ENCODE data around the gene SAMD10. TPM values are rescaled to one million over a fixed set of nuclear protein-coding genes. Genes with fewer than 3 reads are reported as not detected.
A peak's percentile ranks its signal among the peaks of the same experiment; 100 is the strongest.

SAMD10 gene
- total RNA-seq, 1 experiment from 2014 or later, result not detected

DNA sequence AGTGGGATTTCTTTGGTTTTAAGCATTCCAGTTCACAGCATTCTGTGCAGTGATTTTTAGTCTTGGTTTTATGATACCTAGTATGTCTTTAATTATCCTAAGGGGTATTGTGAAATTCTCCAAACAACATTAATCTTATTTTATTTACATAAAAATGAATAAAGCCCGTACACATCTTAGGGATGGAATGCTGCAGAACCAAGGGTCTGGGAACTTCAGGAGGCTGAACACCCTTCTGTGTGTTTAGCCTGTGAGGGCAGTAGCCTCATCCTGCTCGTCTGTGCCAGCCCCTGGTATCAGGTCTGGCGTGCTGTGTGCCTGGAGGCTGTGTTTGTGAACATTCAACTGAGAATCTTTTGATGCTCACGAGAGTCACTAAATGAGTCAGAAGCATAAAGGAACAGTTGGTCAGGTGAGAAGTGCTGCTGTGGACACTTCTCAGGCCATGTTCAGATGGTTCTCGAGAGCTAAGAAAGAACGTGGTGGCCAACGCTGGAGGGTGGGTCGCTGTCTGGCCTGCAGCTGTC, 31.3 kb upstream of the SAMD10 start:
- H3K4me1 ChIP-seq, result no peaks in the 10 kb centered on the region
- peaks cover 83% of the 10 kb centered on the region for H3K36me3 ChIP-seq
- no peaks in the 10 kb centered on the region for H3K27me3 ChIP-seq
- no peak overlapping the region for H3K4me3 ChIP-seq
- H3K9me3 ChIP-seq (replicated peaks), result peaks cover 5% of the 10 kb centered on the region; the same call in 1 of the 2 replicates
- DNase-seq, result no peak
- no peak overlapping the region for H3K27ac ChIP-seq

GRCh38 chr20:64009811-64010387, 30.5 kb upstream of the SAMD10 start:
- H3K9me3 ChIP-seq (replicated peaks), result peaks cover 5% of the 10 kb centered on the region; the same call in 1 of the 2 replicates
- peaks cover 81% of the 10 kb centered on the region for H3K36me3 ChIP-seq
- H3K27ac ChIP-seq, result no peak overlapping the region
- H3K4me1 ChIP-seq, result no peaks in the 10 kb centered on the region
- no peak overlapping the region for H3K4me3 ChIP-seq
- H3K27me3 ChIP-seq, result no peaks in the 10 kb centered on the region
- no peak for DNase-seq

DNA sequence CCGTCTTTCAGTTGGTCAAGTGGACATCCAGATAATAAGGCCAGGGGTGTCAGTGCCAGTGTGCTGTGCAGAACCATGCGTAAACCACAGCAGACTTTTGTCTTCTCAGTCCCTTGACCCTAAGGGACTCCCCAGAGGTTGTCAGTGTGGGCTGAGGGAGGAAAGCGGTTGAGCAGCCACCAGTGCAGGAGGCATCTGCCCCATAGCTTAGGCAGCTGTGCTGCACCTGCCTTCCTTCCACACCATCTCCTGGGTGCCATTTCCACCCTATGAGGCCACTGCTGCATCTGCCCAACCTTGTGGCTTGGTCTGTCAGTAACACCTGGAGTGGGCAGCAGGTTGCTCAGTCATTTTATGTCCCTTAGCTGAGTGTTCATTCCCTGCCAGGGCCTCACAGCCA, 27.5 kb upstream of the SAMD10 start:
- Histone ChIP-seq H3K27me3 (no peaks in the 10 kb centered on the region), H3K4me1 (no peaks in the 10 kb centered on the region), H3K27ac (no peak overlapping the region), H3K9me3 (replicated peaks) (peaks cover 5% of the 10 kb centered on the region; the same call in 1 of the 2 replicates), H3K36me3 (peaks cover 90% of the 10 kb centered on the region), H3K4me3 (no peak overlapping the region)
- no peak for DNase-seq

DNA sequence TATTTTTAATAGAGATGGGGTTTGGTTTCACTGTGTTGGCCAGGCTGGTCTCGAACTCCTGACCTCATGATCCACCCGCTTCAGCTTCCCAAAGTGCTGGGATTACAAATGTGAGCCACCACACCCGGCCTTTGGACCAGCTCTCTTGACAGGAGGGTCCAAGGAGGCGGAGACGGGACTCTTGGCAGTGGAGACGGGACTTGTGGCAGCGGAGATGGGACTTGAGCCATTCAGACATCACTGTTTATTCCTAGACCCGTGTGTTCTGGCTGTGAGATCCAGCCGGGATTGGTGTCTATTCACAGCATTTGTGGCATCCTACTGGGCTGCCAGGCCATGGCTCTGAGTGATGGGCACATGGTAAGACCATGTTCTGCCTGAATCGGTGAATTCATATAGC, 27.0 kb upstream of the SAMD10 start:
- peaks cover 2% of the 10 kb centered on the region; the same call in 1 of the 2 replicates for H3K4me1 ChIP-seq
- no peak for DNase-seq
- H3K36me3 ChIP-seq, result peaks cover 91% of the 10 kb centered on the region
- H3K27me3 ChIP-seq, result no peaks in the 10 kb centered on the region
- no peak overlapping the region for H3K4me3 ChIP-seq
- H3K9me3 ChIP-seq (replicated peaks), result peaks cover 5% of the 10 kb centered on the region; the same call in 1 of the 2 replicates
- no peak overlapping the region for H3K27ac ChIP-seq

DNA sequence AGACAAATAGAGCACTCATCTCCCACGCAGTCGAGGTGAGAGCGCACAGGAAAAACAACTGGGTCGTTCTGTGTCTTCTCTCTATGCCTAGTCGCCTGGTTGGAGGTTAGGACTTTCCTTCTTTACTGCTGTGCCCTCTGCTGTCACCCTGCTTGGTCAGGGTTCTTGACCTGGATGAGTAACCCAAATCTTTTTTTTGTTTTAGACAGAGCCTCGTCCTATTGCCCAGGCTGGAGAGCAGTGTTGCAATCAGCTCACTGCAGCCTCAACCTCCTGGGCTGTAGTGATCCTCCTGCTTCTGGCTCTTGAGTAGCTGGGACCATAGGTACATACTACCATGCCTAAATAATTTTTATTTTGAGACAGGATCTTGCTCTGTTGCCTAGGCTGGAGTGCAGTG, 26.0 kb upstream of the SAMD10 start:
- peaks cover 9% of the 10 kb centered on the region; the same call in 1 of the 2 replicates for H3K4me1 ChIP-seq
- H3K27ac ChIP-seq, result no peak overlapping the region
- H3K36me3 ChIP-seq, result peaks cover 91% of the 10 kb centered on the region
- peaks cover 5% of the 10 kb centered on the region; the same call in 1 of the 2 replicates for H3K9me3 ChIP-seq (replicated peaks)
- no peak for DNase-seq
- no peak overlapping the region for H3K4me3 ChIP-seq
- no peaks in the 10 kb centered on the region for H3K27me3 ChIP-seq

DNA sequence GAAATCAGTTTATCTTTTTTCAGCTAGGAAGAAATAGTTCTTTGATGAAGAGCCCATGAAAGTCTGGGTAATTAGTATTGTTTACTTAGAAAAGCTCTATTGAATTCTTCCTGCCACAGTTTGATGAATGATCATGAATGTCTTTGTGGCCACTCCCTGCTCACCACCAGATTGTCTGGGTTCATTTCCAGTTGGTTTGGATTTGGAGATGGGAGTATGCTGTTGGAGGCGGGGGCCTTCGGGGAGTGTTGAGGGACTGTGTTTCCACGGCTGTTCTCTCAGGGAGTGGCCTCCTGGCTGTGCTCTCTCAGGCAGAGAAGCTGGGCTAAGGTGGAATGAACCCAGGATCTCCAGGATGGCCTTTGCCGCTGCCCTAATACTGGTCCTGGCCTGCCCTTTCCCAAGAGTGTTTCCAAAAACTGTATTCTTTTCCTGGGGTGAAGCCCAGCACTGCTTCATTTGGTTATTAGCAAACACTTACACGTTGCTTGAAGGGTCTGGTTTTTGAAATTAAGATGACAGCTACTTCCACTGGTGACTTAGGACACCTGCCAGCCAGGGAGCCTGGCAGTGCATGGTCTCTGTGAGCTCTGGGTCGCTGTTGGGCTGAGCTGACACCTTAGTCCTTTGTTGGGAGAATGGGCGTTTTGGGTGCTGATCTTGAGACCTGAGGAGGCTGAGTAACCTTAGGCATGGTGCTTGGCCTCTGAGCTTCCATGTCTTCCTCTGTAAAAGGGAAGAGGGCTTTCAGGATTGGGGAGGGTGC, 24.7 kb upstream of the SAMD10 start:
- Histone ChIP-seq H3K4me1 (peaks cover 9% of the 10 kb centered on the region; the same call in 1 of the 2 replicates), H3K9me3 (replicated peaks) (peaks cover 5% of the 10 kb centered on the region; the same call in 1 of the 2 replicates), H3K4me3 (no peak overlapping the region), H3K36me3 (peaks cover 89% of the 10 kb centered on the region), H3K27me3 (no peaks in the 10 kb centered on the region), H3K27ac (no peak overlapping the region)
- DNase-seq, result peak in 1 of 2 experiments; percentile 34

- peaks cover 88% of the 10 kb centered on the region for H3K36me3 ChIP-seq
These were observed 22.2 kb upstream of the SAMD10 start for GRCh38 chr20:64001607-64002011.

GRCh38 chr20:64000906-64001305, 21.5 kb upstream of the SAMD10 start:
- Histone ChIP-seq H3K4me3 (no peak overlapping the region), H3K9me3 (replicated peaks) (no peaks in the 10 kb centered on the region), H3K27me3 (no peaks in the 10 kb centered on the region), H3K4me1 (peaks cover 9% of the 10 kb centered on the region; the same call in 1 of the 2 replicates), H3K36me3 (peaks cover 90% of the 10 kb centered on the region), H3K27ac (no peak overlapping the region)
- no peak for DNase-seq

More at GRCh38 chr20:64001607-64002011, 22.2 kb upstream of the SAMD10 start:
- peaks cover 9% of the 10 kb centered on the region; the same call in 1 of the 2 replicates for H3K4me1 ChIP-seq
- no peaks in the 10 kb centered on the region for H3K9me3 ChIP-seq (replicated peaks)
- DNase-seq, result peak; percentile 77 to 90
- no peak overlapping the region for H3K4me3 ChIP-seq
- no peaks in the 10 kb centered on the region for H3K27me3 ChIP-seq
- H3K27ac ChIP-seq, result no peak overlapping the region

GRCh38 chr20:63982937-63983336, 3.5 kb upstream of the SAMD10 start:
- Histone ChIP-seq H3K36me3 (peaks cover 48% of the 10 kb centered on the region), H3K4me1 (peaks cover 11% of the 10 kb centered on the region), H3K27me3 (no peaks in the 10 kb centered on the region), H3K27ac (no peak overlapping the region), H3K9me3 (replicated peaks) (no peaks in the 10 kb centered on the region), H3K4me3 (no peak overlapping the region)
- DNase-seq, result no peak

DNA sequence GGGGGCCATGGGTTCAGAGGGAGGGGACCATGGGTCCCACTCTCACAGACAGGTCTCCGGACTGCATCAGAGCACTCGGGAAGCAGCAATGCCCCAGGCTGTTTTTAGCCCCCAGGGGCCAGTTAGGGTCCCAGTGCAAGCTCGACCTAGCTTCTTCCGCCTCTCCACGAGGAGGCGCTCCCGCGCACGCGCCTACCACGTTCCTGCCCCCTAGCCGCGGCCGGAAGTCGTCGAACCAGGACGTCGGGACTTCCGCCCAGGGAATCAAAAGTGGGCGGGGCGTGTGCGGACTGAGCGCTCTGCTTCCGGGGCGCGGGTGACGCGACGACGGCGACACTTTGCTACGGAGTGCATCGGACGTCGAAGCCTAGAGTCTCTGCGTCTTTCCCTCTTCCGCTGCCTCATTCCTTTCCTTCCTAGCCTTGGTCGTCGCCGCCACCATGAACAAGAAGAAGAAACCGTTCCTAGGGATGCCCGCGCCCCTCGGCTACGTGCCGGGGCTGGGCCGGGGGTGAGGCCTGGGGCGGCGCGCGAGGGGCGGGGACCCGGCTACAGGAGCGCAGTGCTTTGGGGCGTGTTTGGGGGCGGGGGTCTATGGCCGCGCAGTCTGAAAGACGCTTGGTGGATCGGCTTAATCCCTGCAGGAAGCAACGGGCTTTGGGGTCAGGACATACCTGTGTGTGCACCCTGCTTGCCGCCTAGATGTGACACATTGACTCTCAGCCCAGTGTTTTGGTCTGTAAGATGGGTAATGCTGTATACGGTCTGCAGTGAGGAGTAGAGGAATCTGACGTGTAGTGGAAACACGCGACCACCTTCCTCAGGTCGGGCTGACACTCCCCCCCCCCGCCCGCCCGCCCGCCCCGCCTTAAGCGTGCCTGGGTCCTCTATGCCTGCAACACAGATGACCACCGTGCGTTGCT, 1.6 kb upstream of the SAMD10 start, which contains the start of gene PRPF6:
PRPF6 (plus strand) TSS at position 327 of the 923 bp plus-strand sequence; CDS start at position 441, 114 bp downstream.
- Histone ChIP-seq H3K27ac (peak within 1 kb of the TSS; percentile 86), H3K4me1 (peaks cover 17% of the 10 kb centered on the region), H3K4me3 (peak within 1 kb of the TSS; percentile 87), H3K27me3 (peaks cover 2% of the 10 kb centered on the region; the same call in 1 of the 2 replicates), H3K36me3 (peaks cover 32% of the 10 kb centered on the region), H3K9me3 (replicated peaks) (no peaks in the 10 kb centered on the region)
- peak; percentile 99 to 100 for DNase-seq

DNA sequence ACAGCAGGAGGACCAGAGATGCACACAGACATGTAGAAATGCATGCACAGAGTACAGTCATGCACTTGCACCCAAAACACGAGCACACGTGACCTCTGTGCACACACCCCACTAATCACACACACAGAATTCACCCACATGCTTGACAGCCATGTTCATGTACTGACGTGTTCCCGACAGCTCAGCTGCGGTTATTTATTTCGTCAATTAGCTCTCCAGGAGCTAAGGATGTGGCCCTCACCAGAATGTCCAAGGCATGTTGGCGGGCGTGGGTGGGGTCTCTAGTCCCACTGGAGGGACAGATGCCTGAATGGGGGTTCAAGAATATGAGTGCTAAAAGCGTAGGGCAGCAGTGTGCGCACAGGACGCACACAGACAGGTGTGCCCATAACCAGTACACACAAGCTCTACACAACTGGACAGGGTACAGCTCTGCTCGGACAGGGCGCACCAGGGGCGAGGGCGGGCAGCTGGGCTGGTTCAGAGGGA, 919 bp upstream of the SAMD10 start:
- Histone ChIP-seq H3K36me3 (peaks cover 26% of the 10 kb centered on the region), H3K27ac (peak overlapping the region; percentile 86; the same call in 1 of the 2 replicates), H3K4me1 (peaks cover 17% of the 10 kb centered on the region), H3K27me3 (peaks cover 2% of the 10 kb centered on the region; the same call in 1 of the 2 replicates), H3K9me3 (replicated peaks) (no peaks in the 10 kb centered on the region), H3K4me3 (peak overlapping the region; percentile 87)
- no peak for DNase-seq

DNA sequence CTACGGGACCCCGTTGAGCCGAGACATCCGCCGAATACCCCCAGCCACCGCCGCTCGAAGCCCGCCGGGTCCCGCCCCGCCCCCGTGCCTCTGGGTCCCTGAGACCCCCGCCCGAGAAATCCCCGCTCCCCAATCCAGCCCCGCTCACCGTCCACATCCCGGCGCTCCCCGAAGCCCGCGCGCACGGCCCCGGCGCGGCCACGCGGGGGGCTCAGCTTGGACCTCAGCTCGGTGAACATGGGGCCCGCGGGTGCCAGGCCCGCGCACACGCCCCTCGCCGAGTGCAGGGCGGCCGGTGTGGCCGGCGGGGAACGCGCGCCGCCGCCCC, 249 bp downstream of the SAMD10 start:
- no peak overlapping the region for H3K4me3 ChIP-seq
- no peak overlapping the region for H3K27ac ChIP-seq
- peaks cover 14% of the 10 kb centered on the region for H3K36me3 ChIP-seq
- no peaks in the 10 kb centered on the region for H3K9me3 ChIP-seq (replicated peaks)
- peaks cover 20% of the 10 kb centered on the region for H3K4me1 ChIP-seq
- peaks cover 2% of the 10 kb centered on the region; the same call in 1 of the 2 replicates for H3K27me3 ChIP-seq
- no peak for DNase-seq

DNA sequence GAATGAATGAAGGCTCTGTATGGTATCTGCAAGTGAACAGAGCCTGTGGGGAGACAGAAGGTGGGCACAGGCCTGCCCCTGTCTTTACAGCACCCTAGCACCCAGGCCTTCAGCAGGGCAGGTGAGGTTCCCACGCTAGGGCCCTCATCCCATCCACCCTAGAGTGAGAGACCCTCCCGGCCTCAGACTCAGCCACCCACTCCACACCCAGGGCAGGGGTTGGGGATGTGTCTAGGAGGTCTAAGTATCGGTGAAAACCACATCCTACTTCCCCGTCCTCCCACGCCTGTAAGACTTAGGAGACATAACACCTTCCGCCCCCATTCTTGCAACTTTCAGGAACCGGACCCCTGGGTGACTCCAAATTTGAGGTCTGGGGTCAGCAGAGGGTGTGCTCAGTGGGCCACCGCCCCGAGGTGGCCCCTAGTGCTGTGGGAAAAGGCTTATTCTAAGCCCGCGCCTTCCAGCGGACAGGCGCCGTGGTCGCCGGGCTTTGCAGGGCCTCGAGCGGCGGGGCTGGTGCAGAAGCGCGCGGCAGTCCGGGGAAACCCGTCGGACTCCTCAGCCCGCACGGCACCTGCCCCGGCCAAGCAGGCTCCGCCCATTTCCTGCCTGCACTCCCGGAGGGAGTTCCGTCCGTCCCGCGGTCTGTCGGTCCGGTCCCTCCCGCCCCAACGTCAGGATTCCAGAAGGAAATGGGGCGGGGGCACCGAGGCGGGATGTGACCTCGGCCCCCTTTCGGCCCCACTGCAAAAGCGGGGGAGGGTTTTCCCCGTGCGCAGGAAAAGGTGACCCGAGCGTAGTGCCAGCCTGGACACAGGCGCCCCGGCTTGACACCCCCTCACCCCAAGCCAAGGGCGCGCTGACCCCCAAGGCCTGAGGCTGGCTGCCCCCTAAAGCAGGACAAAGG, 868 bp downstream of the SAMD10 start:
- no peaks in the 10 kb centered on the region for H3K9me3 ChIP-seq (replicated peaks)
- H3K27ac ChIP-seq, result no peak overlapping the region
- DNase-seq, result peak in 1 of 2 experiments; percentile 18
- H3K36me3 ChIP-seq, result peaks cover 8% of the 10 kb centered on the region
- H3K4me3 ChIP-seq, result no peak overlapping the region
- peaks cover 2% of the 10 kb centered on the region; the same call in 1 of the 2 replicates for H3K27me3 ChIP-seq
- H3K4me1 ChIP-seq, result peaks cover 20% of the 10 kb centered on the region
